HG03025 (cell line): Measurements from ENCODE around the gene GABRR3.

ENCODE experiments used
- ATAC-seq: cut with Tn5 transposase; IDR thresholded peaks from one replicate; pipeline ENCODE4 v1.9.1; 2021; ENCODE audit warnings: mild to moderate bottlenecking, moderate library complexity; ENCODE audit not compliant: unreplicated experiment, low FRiP score

GABRR3 gene

DNA sequence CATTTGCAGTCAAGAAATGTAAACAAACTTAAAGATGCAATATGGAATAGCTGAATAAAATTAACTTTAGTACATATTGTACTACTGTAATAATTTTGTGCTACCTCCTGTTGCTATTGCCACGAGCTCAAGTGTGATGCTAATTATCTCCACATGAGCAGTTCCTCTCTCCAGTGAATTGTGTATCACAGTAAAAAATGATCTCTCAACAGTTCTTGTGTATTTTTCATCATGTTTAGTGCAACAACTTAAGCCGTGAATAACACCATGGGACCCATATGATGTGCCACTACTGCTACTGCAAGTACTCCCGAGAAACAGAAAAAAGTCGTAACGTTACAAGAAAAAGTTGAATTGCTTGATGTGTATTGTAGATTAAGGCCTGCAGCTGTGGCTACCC lies 75.2 kb downstream of the GABRR3 start:
- no peak for ATAC-seq

DNA sequence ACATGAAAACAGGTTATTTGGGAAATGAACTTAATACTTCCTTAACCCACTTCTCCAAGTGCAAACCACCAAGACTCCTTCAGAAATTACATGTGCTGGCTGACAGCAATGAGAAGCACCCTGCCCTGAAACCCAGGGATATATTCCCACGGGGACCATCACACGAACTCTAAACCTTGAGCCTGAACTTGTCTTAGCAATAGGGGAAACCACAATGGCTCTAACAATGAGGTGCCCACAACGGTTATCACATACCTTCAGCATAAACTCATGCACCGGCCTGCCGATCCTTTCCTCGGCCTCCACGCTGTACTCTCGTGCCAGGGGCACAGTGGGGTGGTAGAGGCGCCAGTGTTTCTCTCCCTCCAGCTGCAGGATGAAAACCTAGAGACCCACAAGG lies 76.3 kb downstream of the GABRR3 start:
- no peak for ATAC-seq

GRCh38 chr3:97958396-97958795 lies 76.7 kb downstream of the GABRR3 start:
- no peak for ATAC-seq

DNA sequence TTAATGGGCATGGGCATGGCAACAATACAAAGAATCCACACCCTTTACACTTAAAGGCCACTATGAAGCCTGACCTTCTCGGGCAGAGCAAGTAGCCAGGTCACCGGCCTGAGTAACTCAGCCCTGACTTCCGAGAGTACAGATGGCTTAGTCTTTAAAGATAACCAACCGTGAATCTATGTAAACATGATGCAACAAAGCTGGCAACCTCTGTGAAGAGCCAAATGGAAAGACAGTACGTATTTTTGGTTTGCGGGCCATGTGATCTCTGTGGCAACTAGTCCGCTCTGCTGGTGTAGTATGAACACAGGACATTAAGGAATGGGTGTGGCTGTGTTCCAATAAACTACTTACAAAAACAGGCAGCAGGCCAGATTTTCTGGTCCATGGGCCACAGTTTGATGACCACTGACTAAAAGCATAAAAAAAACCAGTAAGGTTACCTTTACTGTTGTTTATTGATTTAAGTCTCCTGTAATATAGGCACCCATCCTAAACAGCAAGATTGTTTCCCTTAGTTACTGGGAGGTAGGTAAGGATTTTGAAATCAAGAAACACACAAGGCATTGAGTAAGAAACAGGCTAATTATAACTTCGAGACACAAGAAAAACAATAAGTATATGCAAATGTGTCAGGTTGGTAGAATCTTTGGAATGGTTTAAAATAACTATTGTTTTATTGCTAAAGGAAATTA lies 77.4 kb downstream of the GABRR3 start:
- ATAC-seq: no peak

GRCh38 chr3:97956051-97956450 lies 79.1 kb downstream of the GABRR3 start:
- ATAC-seq: no peak

- no peak for ATAC-seq
These were observed 80.8 kb downstream of the GABRR3 start for GRCh38 chr3:97954228-97954827.

- ATAC-seq: no peak
These were observed 82.2 kb downstream of the GABRR3 start for GRCh38 chr3:97952872-97953271.

DNA sequence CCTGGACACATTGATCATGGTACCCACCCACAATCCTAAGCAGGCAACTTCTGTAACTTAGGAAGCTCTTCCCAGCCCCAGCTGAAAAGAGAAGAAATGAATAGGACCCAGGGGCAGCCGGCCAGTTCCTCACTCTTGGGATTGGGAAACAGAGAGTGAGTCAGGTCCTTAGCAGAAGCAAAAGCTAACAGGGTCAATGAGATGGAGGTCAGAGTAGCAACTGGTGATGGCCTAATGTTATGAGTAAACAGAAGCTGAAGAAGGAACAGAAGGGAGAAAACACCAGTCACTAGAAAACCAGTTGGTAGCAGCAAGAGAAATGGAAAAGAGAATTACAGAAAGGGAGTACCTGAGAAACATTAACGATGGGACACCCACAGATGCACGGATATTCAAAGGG lies 82.8 kb downstream of the GABRR3 start:
- no peak for ATAC-seq

DNA sequence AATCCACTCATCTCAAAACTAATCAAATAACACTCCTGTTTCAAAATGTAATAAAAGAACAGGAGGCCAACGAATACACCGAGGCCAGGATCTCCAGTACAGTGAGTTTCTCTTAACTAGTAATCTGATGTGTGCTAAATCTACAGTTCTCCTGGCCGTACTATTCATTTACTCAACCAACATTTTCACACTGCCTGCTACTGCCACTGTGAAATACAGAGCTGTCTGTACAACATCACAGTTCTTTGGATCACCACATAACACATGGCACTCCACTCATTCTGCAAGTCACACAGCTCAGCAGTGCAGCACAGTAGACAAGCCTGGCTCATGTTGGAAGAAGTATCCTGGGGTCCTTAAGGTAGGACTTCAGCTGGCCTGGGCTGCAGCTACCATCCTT lies 84.8 kb downstream of the GABRR3 start:
- ATAC-seq: no peak

DNA sequence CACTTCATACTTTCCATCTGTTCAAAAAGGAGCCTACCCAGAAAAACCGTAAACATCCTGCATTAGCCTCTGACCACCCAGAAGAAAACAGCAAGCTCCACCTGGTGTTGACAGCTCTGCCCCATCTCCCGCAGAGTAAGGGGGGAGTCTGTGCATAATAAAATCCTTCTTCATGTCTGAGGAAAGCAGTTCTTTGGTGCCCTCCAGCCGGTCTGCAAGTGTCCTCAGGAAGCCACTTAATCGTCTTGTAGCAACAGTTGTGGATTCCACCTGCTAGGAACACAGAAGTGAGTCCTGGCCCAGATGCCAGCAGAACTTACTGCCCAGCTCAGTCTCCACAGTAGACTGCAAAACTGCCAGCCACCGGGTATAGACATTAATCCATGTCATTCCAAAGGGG lies 85.4 kb downstream of the GABRR3 start:
- ATAC-seq: no peak

- ATAC-seq: no peak
These were observed 86.0 kb downstream of the GABRR3 start for GRCh38 chr3:97949110-97949485.

- ATAC-seq: no peak
These were observed 86.6 kb downstream of the GABRR3 start for GRCh38 chr3:97948351-97949109.

DNA sequence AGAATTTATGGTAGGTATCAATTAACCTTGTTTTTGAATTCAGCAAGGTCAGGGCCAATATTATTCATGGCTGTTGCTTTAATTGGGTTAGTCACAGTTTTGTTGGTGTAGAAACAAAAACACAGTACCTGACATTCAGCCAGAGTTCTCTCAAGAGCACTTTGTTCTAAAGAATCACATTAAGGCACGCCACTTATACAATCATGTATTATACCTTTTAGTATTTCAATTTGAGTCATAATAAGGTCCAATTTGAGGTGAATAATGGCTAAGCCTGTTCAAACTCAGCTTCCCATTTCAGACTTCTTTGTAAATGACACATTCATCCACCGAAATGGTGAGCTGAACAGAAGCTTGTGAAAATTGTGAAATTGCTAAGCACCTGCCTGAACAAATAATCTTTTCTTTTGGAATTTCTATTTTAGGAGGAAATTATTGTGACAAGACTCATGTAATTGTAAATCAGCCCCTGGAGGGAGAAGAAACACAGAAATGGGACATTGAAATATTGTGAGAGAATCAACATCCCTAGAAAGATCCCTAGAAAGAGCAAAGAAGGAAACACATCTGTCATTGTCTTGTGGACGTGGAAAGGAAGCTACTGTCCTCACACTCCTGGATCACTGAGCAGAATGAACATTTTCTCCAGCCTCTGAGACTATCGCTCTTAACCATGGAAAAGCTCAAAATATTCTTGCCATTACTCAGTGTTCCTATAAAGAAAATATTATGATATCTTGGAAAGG lies 92.1 kb downstream of the GABRR3 start:
- ATAC-seq: no peak

DNA sequence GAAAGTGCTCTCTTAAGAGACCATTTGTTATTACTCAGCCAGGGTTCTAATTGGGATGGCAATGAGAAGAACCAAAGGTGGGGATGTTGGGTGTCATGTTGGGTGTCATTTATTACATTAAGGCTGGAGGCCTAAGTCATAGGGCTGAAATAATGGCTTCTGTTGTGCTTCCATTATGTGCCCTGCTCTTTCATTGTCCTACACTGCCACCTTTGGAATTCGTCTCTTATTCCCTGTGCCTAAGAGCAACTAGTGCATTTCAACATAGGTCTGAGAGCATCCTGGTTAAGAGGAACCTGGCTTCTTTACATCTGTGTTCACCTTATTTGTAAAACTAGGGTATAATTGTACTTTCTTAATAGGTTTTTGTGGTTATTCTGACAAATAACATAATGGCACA lies 95.1 kb downstream of the GABRR3 start:
- no peak for ATAC-seq

GRCh38 chr3:97939401-97939800 lies 95.7 kb downstream of the GABRR3 start:
- no peak for ATAC-seq

DNA sequence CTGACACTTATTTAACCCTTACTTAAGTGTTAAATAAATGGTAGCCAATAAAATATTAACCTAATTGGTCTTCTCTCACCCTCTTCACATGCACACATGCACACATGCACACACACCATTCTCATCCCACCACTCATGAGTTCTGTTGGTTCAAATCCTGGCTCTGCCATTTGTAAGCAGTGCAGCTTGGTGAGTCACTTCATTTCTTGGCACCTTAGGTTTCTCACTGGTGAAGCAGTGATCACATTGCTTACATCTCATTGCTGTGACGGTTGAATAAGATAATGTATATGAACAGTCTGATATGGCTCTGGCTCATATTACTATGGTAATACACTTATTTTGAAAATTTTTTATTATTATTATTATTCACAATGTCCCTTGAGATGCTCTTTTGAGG lies 96.7 kb downstream of the GABRR3 start:
- no peak for ATAC-seq

- no peak for ATAC-seq
These were observed 97.9 kb downstream of the GABRR3 start for GRCh38 chr3:97937205-97937604.

DNA sequence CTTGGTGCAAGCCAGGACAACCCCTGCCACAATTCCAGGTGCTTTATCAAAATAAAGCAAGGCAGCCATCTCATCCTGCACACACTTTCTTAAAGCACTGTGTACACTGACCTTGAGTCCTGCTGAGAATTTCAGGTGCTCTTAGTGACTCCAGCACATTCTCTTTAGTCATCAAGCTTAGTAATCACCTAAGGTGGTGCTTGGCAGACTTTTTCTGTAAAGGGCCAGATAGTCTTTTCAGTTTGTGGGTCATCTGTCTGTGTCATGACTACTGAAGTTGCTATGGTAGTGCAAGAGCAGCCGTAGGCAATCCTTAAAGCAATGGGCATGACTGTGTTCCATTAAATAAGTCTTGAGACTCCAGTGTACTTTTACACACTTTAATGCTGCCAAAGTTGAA lies 99.3 kb downstream of the GABRR3 start:
- ATAC-seq: no peak
